Immature natural killer cell (primary cell): ENCODE results near the gene ASAH2. TPM values are rescaled to one million over a fixed set of nuclear protein-coding genes. Genes with fewer than 3 reads are reported as not detected.
"Not testable (repeated sequence)": the region's sequence is repeated elsewhere in the genome, so short reads cannot be mapped to it uniquely, and the experiment has no call there.

Source experiments
- DNase-seq, 3 donors: peaks; one replicate each; pipeline ENCODE4 v3.0.0; 2022; ENCODE audit warnings: mixed read lengths in 1 of 3
- H3K27ac Mint-ChIP-seq, 6 donors: one replicate each; pipeline ENCODE4 v1.8.0; 2020; ENCODE audit warnings: mixed read lengths in 6 of 6, mild to moderate bottlenecking in 5 of 6, inconsistent platforms in 4 of 6, moderate library complexity in 3 of 6
- H3K27me3 Mint-ChIP-seq, 3 donors: one replicate each; pipeline ENCODE4 v1.8.0; 2020 to 2021; ENCODE audit warnings: low read depth in 3 of 3, mild to moderate bottlenecking in 3 of 3, mixed read lengths in 3 of 3, moderate library complexity in 3 of 3, inconsistent platforms in 1 of 3
- H3K36me3 Mint-ChIP-seq, 3 donors: one replicate each; pipeline ENCODE4 v1.8.0; 2020; ENCODE audit warnings: mixed read lengths in 3 of 3, inconsistent platforms in 2 of 3, mild to moderate bottlenecking in 2 of 3
- H3K4me1 Mint-ChIP-seq, 2 donors: one replicate each; pipeline ENCODE4 v1.8.0; 2020; ENCODE audit warnings: inconsistent platforms in 2 of 2, mild to moderate bottlenecking in 2 of 2, mixed read lengths in 2 of 2, moderate library complexity in 1 of 2
- H3K4me3 Mint-ChIP-seq, 5 donors: one replicate each; pipeline ENCODE4 v1.8.0; 2020; ENCODE audit warnings: mild to moderate bottlenecking in 5 of 5, mixed read lengths in 5 of 5, inconsistent platforms in 3 of 5, moderate library complexity in 3 of 5
- H3K9me3 Mint-ChIP-seq, 6 donors: one replicate each; pipeline ENCODE4 v1.8.0; 2020; ENCODE audit warnings: mild to moderate bottlenecking in 6 of 6, mixed read lengths in 6 of 6, inconsistent platforms in 4 of 6, moderate library complexity in 3 of 6
- polyA plus RNA-seq, 3 donors: library from polyadenylated mRNA; unstranded; fragments of 300-500 nt; fragmentation: Illumina TruSeq; gene quantifications; one replicate each; pipeline ENCODE4 v1.2.3, GENCODE V29; 2021

Gene ASAH2
- polyA plus RNA-seq, 3 donors from 2014 or later, result 0.93 to 1.5 (median 1.2) TPM

GRCh38 chr10:50279489-50279888, 28.2 kb upstream of the ASAH2 start:
- no peak for DNase-seq
- Mint-ChIP-seq H3K36me3 (no peaks in the 10 kb centered on the region), H3K4me3 (no peak overlapping the region), H3K4me1 (no peaks in the 10 kb centered on the region), H3K27ac (no peak overlapping the region), H3K27me3 (peaks cover 9 to 18% (median 12%) of the 10 kb centered on the region in 3 donors), H3K9me3 (no peaks in the 10 kb centered on the region)

DNA sequence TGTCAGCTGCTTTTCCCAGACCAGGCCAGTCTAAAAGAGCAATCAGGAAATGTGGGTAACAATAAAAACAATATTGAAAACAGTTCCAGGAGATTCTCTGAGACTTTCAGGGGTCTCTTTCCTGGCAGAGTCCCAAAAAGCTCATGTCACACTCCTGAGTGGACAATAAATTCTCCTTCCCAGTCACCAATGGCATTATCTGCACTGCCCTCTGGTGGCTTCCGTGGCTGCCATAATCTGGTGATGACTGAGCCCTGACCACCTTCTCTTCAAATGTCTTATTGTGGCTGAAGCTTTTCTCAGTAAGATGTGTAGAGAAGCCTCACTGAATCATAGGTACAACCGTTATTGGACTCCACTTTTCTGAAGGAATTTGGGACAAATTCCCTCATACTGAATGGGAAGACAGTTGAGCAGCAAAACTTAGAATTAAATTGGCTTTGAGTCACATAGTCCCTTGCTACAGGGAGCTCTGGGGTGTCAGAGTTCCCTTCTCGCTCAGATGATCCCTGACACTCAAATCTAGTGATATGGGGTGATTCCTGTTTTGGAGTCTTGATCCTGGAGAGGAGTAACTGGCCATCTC, 24.4 kb upstream of the ASAH2 start:
- no peak for DNase-seq
- Mint-ChIP-seq H3K27ac (no peak overlapping the region), H3K4me1 (no peaks in the 10 kb centered on the region), H3K9me3 (peaks cover 0 to 1% (median 0%) of the 10 kb centered on the region in 6 donors), H3K27me3 (peaks cover 3 to 6% (median 4%) of the 10 kb centered on the region in 3 donors), H3K4me3 (no peak overlapping the region), H3K36me3 (no peaks in the 10 kb centered on the region)

- Mint-ChIP-seq H3K4me1 (no peaks in the 10 kb centered on the region), H3K27ac (no peak overlapping the region), H3K27me3 (peaks cover 5 to 7% (median 6%) of the 10 kb centered on the region in 3 donors), H3K9me3 (peaks cover 0 to 1% (median 0%) of the 10 kb centered on the region in 6 donors), H3K36me3 (no peaks in the 10 kb centered on the region), H3K4me3 (no peak overlapping the region)
- DNase-seq, result no peak
These were observed 21.2 kb upstream of the ASAH2 start for GRCh38 chr10:50272531-50272930.

DNA sequence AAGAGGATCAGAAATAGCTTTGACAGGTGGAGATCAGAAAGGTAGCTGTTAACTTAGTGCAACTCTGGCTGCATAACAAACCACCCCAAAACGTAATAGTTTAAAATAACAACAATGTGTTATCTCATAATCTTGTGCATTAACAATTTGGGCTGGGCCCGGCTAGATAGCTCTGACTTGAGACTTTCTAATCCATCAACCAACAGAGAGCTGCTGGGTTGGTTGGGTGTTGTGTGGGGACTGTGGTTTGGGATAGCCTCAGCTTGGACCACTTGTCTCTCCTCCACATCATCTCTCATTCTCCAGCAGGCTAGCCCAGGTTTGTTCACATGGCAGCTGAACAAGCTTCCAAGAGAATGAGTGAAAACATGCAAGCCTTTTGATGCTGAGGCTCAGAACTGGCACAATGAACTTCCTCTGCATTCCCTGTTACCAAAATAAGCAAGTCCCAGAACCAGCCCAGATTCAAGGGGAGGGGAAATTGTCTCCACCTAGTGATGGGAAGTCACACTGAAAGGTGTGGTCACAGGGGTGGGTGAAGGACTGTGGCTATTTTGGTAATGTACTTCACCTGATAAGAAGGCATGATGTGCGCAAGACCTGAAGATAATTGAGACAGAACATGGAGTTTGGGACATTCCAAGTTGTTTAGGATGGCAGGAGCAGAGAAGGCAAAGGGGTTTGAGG, 20.4 kb upstream of the ASAH2 start:
- Mint-ChIP-seq H3K27ac (no peak overlapping the region), H3K4me1 (no peaks in the 10 kb centered on the region), H3K4me3 (no peak overlapping the region), H3K36me3 (no peaks in the 10 kb centered on the region), H3K9me3 (peaks cover 0 to 3% (median 0%) of the 10 kb centered on the region in 6 donors), H3K27me3 (peaks cover 2 to 7% (median 6%) of the 10 kb centered on the region in 3 donors)
- no peak for DNase-seq

- not testable (repeated sequence) for DNase-seq, H3K27me3 Mint-ChIP-seq, H3K4me3 Mint-ChIP-seq, H3K4me1 Mint-ChIP-seq, H3K36me3 Mint-ChIP-seq, H3K27ac Mint-ChIP-seq, H3K9me3 Mint-ChIP-seq
These were observed 16.6 kb upstream of the ASAH2 start for GRCh38 chr10:50267877-50268276.

- not testable (repeated sequence) for H3K9me3 Mint-ChIP-seq, H3K27ac Mint-ChIP-seq, H3K36me3 Mint-ChIP-seq, DNase-seq, H3K4me3 Mint-ChIP-seq, H3K27me3 Mint-ChIP-seq
- H3K4me1 Mint-ChIP-seq, result peaks cover 4 to 16% of the 10 kb centered on the region in 2 donors
These were observed 11.3 kb upstream of the ASAH2 start for GRCh38 chr10:50262625-50263024.

DNA sequence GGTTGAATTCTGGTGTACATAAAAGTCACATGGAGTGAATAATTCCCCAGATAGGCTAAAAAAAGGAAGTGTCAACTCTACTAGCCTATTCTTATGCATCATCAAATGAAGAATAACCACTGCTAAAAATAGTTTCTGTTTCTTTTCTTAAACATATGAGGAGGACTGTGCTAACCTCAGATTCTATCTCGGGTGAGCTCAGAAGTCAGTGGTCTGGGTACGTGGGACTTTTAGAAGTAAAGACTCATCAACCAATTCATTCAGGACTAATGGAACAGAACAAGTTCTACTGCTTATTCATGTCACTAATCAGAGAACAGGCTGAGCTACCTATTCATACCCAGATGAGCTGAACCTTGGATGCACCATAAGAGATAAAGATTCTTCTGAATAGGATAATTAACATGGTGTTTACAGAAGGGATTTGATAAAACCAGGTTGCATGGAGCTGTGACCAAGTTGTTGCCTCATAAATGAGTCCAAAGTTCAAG, 9.5 kb upstream of the ASAH2 start:
- H3K4me1 Mint-ChIP-seq, result peaks cover 4 to 16% of the 10 kb centered on the region in 2 donors
- H3K27ac Mint-ChIP-seq, result no peak overlapping the region
- peaks cover 2 to 9% (median 2%) of the 10 kb centered on the region in 3 donors for H3K27me3 Mint-ChIP-seq
- H3K9me3 Mint-ChIP-seq, result no peaks in the 10 kb centered on the region
- no peaks in the 10 kb centered on the region for H3K36me3 Mint-ChIP-seq
- peak; percentile 3 to 10 (median 6) for DNase-seq
- no peak overlapping the region for H3K4me3 Mint-ChIP-seq

GRCh38 chr10:50254479-50254878, 3.2 kb upstream of the ASAH2 start:
- Mint-ChIP-seq H3K27ac (no peak overlapping the region), H3K27me3 (peaks cover 0 to 12% (median 7%) of the 10 kb centered on the region in 3 donors), H3K4me3 (no peak overlapping the region), H3K4me1 (no peaks in the 10 kb centered on the region), H3K36me3 (no peaks in the 10 kb centered on the region), H3K9me3 (peaks cover 0 to 2% (median 0%) of the 10 kb centered on the region in 6 donors)
- no peak for DNase-seq

DNA sequence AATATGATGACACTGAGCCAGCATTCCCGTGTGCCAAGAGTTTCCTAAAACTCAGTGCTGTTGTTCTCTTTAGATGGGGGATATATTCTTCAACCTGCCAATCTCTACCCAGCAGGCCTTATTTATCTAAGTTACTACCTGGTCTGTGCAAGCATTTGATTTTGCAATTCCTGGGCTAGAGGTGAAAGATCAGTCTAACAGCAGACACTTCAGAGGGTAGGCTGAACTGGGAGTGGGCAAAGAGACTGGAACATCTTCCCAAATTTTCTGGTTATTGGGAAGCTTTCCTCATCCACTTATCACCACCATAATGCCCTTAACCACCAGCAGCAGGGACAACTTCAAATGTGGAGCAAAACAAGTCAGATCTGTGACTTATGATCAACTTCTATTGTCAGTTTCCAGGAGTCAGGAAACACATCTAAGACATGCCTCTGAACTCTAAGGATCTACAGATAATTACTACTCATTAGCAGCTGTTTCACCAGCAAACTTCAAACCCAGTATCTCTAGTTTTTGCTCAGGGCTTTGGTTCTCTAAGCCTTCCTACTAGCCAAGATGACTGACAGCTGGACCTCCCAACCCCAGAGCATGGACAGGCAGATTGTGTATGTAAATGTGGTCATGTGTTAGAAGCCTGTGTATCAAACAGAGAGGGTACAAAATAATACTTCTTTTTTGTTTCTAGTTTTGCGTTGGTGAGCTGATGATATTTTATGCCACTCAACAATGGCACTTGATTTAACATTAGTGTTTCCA, 1.0 kb downstream of the ASAH2 start:
- no peaks in the 10 kb centered on the region for H3K4me1 Mint-ChIP-seq
- no peak overlapping the region for H3K4me3 Mint-ChIP-seq
- H3K36me3 Mint-ChIP-seq, result no peaks in the 10 kb centered on the region
- H3K9me3 Mint-ChIP-seq, result peaks cover 0 to 2% (median 0%) of the 10 kb centered on the region in 6 donors
- H3K27ac Mint-ChIP-seq, result no peak overlapping the region
- no peak for DNase-seq
- peaks cover 0 to 14% (median 0%) of the 10 kb centered on the region in 3 donors for H3K27me3 Mint-ChIP-seq

- Mint-ChIP-seq H3K9me3 (no peaks in the 10 kb centered on the region), H3K4me3 (no peak overlapping the region), H3K27ac (no peak overlapping the region), H3K27me3 (peaks cover 0 to 9% (median 0%) of the 10 kb centered on the region in 3 donors), H3K36me3 (no peaks in the 10 kb centered on the region), H3K4me1 (no peaks in the 10 kb centered on the region)
- DNase-seq, result no peak
These were observed 2.7 kb downstream of the ASAH2 start for GRCh38 chr10:50248598-50248997.

GRCh38 chr10:50248062-50248461, 3.3 kb downstream of the ASAH2 start:
- Mint-ChIP-seq H3K27ac (no peak overlapping the region), H3K27me3 (peaks cover 0 to 8% (median 0%) of the 10 kb centered on the region in 3 donors), H3K4me1 (no peaks in the 10 kb centered on the region), H3K9me3 (no peaks in the 10 kb centered on the region), H3K4me3 (no peak overlapping the region), H3K36me3 (no peaks in the 10 kb centered on the region)
- DNase-seq, result no peak

GRCh38 chr10:50244201-50244600, 7.1 kb downstream of the ASAH2 start:
- H3K36me3 Mint-ChIP-seq, result peaks cover 0 to 6% (median 0%) of the 10 kb centered on the region in 3 donors
- H3K4me3 Mint-ChIP-seq, result no peak overlapping the region
- no peak overlapping the region for H3K27ac Mint-ChIP-seq
- DNase-seq, result no peak
- H3K9me3 Mint-ChIP-seq, result no peaks in the 10 kb centered on the region
- H3K27me3 Mint-ChIP-seq, result peaks cover 0 to 16% (median 3%) of the 10 kb centered on the region in 3 donors
- H3K4me1 Mint-ChIP-seq, result no peaks in the 10 kb centered on the region

DNA sequence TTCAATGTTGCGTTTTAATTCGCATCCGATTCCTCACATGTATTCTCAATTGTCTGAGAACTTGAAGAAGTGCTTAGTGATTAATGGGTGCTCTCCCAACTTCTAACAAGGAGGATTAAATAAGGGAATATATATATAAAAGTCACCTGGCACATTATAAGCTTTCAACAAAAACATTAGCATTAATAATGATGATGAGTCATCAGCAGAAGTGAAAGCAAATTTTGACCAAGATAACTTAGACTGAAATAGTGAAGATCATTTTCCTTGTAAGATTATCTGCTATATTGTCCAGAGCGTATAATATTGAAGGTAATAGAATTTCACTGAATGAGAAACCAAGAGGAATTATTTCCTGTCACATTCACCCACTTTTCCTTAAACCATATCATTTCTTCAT, 8.5 kb downstream of the ASAH2 start:
- no peaks in the 10 kb centered on the region for H3K9me3 Mint-ChIP-seq
- H3K4me3 Mint-ChIP-seq, result no peak overlapping the region
- DNase-seq, result no peak
- H3K4me1 Mint-ChIP-seq, result no peaks in the 10 kb centered on the region
- H3K27me3 Mint-ChIP-seq, result peaks cover 0 to 14% (median 3%) of the 10 kb centered on the region in 3 donors
- peaks cover 0 to 6% (median 0%) of the 10 kb centered on the region in 3 donors for H3K36me3 Mint-ChIP-seq
- H3K27ac Mint-ChIP-seq, result no peak overlapping the region

GRCh38 chr10:50241478-50241877, 9.8 kb downstream of the ASAH2 start:
- H3K36me3 Mint-ChIP-seq, H3K27ac Mint-ChIP-seq, H3K9me3 Mint-ChIP-seq, DNase-seq, H3K4me1 Mint-ChIP-seq, H3K4me3 Mint-ChIP-seq: not testable (repeated sequence)
- peaks cover 0 to 14% (median 3%) of the 10 kb centered on the region in 3 donors for H3K27me3 Mint-ChIP-seq
